ENCODE results near the gene WDR89. TPM values are rescaled to one million over a fixed set of nuclear protein-coding genes. Genes with fewer than 3 reads are reported as not detected.

Gene WDR89
- total and polyA plus RNA-seq, 3 donors from 2014 or later, result 6.0 to 10.8 (median 8.5) TPM

DNA sequence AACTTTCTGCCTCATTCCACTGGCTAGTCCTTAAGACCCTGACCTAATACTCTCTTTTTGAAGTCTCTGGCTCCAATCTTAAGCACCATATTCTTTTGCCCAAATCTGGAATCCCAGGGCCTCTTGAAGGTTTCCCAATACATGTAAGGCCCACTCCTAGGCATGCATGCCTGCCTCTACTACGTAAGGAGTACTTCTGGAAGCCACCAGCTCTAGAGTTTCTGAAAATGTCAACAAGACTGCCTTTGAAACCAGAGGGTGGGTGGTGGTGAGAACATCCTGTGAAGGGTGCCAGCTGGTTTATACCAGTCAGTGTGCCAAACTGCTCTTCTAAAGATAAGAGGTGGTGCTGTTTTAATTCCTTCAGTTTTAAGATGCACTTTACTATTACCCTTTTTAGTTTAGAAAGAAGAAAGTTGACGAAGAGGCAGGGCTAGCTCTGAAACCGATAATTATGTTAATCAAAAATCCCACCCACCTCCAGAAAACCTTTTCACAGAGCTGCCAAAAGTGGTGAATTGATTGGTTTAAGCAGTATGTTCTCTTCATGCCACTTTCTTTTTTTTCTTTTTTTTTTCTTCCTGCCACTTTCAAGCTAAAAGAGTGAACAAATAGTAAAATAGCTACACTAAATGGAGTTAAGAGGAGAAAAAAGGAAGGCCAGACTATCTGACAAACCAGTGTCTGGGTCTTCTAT is 8.7 kb upstream of the WDR89 start:
- Histone ChIP-seq H3K36me3 (ENCODE audit: low read depth, missing control alignments) (no peaks in the 10 kb centered on the region), H3K27ac (no peak overlapping the region), H3K4me1 (no peaks in the 10 kb centered on the region), H3K4me3 (no peak overlapping the region), H3K9me3 (no peaks in the 10 kb centered on the region), H3K27me3 (no peaks in the 10 kb centered on the region)
- intact Hi-C loops (cut with DNase I; ENCODE audit: low total_unique reads), result no loop called here
- WGBS, 2 donors, result 79 to 85% methylated on average over 3 of the region's 3 CpGs
- TF ChIP-seq POLR2A (IDR thresholded peaks at IDR 0.05), result no peak
- TF ChIP-seq, protein P1, sequence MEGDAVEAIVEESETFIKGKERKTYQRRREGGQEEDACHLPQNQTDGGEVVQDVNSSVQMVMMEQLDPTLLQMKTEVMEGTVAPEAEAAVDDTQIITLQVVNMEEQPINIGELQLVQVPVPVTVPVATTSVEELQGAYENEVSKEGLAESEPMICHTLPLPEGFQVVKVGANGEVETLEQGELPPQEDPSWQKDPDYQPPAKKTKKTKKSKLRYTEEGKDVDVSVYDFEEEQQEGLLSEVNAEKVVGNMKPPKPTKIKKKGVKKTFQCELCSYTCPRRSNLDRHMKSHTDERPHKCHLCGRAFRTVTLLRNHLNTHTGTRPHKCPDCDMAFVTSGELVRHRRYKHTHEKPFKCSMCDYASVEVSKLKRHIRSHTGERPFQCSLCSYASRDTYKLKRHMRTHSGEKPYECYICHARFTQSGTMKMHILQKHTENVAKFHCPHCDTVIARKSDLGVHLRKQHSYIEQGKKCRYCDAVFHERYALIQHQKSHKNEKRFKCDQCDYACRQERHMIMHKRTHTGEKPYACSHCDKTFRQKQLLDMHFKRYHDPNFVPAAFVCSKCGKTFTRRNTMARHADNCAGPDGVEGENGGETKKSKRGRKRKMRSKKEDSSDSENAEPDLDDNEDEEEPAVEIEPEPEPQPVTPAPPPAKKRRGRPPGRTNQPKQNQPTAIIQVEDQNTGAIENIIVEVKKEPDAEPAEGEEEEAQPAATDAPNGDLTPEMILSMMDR (IDR thresholded peaks at IDR 0.05), result no peak
- DNase-seq, result no peak

DNA sequence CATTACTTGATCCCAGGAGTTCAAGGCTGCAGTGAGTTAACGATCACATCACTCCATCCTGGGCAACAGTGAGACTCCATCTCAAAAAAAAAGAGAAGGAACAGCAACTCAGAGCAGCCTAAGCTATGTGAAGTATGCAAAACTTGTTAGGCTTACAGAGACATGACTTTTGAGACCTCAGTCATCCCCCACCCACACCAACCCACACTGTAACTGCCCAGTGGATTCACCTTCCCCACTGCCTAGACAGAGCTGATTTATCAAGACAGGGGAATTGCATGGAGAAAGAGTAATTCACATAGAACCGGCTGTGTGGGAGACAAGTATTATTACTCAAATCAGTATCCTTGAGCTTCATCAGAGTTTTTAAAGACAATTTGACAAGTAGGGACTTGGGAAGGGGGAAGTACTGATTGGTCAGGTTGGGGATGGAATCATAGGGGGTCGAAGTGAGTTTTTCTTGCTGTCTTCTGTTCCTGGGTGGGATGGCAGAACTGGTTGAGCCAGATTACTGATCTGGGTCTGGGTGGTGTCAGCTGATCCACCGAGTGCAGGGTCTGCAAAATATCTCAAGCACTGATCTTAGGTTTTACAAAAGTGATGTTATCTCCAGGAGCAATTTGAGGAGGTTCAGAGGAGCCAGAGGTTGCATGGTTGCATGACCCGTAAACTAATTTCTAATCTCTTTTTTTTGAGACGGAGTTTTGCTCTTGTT is 6.2 kb upstream of the WDR89 start:
- Histone ChIP-seq H3K9me3 (no peaks in the 10 kb centered on the region), H3K36me3 (ENCODE audit: low read depth, missing control alignments) (no peaks in the 10 kb centered on the region), H3K27ac (no peak overlapping the region), H3K4me1 (peaks cover under 1% of the 10 kb centered on the region), H3K27me3 (no peaks in the 10 kb centered on the region), H3K4me3 (no peak overlapping the region)
- WGBS, 2 donors, result 69 to 76% methylated on average over 6 of the region's 6 CpGs
- no peak for DNase-seq
- intact Hi-C loops (cut with DNase I; ENCODE audit: low total_unique reads), result no loop called here
- no peak for TF ChIP-seq POLR2A (IDR thresholded peaks at IDR 0.05)
- TF ChIP-seq, protein P1 (IDR thresholded peaks at IDR 0.05), result no peak

DNA sequence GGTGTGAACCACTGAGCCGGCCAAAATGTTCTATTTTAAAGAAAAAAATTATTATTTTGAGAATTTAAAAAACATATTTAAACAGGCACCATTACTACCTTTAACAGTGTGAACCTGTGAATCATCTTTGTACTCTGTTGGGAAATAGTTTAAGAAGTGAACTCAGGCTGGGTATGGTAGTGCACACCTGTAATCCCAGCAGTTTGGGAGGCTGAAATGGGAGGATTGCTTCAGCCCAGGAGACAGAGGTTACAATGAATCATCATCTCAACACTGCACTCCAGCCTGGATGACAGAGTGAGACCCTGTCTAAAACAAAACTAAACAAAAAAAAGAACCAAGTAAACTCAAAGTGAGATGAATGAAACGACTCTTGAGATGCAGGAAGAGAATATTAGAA is 3.1 kb upstream of the WDR89 start:
- H3K27me3 ChIP-seq, result no peaks in the 10 kb centered on the region
- H3K27ac ChIP-seq, result no peak overlapping the region
- H3K9me3 ChIP-seq, result no peaks in the 10 kb centered on the region
- intact Hi-C loops (cut with DNase I; ENCODE audit: low total_unique reads), result no loop called here
- peaks cover 4% of the 10 kb centered on the region for H3K4me1 ChIP-seq
- DNase-seq, result no peak
- no peak overlapping the region for H3K4me3 ChIP-seq
- TF ChIP-seq, protein P1 (IDR thresholded peaks at IDR 0.05), result no peak
- TF ChIP-seq POLR2A (IDR thresholded peaks at IDR 0.05), result no peak
- WGBS, 2 donors, result 84 to 86% methylated on average over 2 of the region's 2 CpGs
- no peaks in the 10 kb centered on the region for H3K36me3 ChIP-seq (ENCODE audit: low read depth, missing control alignments)

- Histone ChIP-seq H3K36me3 (ENCODE audit: low read depth, missing control alignments) (no peaks in the 10 kb centered on the region), H3K27ac (peak overlapping the region; percentile 90 to 91), H3K4me1 (peaks cover 4% of the 10 kb centered on the region), H3K27me3 (no peaks in the 10 kb centered on the region), H3K9me3 (no peaks in the 10 kb centered on the region), H3K4me3 (peak overlapping the region; percentile 52 to 61)
- TF ChIP-seq, protein P1 (IDR thresholded peaks at IDR 0.05), result no peak
- no peak for TF ChIP-seq POLR2A (IDR thresholded peaks at IDR 0.05)
- WGBS, 2 donors, result 46 to 53% methylated on average over 8 of the region's 8 CpGs
- intact Hi-C loops (cut with DNase I; ENCODE audit: low total_unique reads), result no loop called here
- DNase-seq, result no peak
Measured at GRCh38 chr14:63642656-63643382, 1.1 kb upstream of the WDR89 start.
